Measurements from ENCODE around the gene RECK.
"Not testable (repeated sequence)": the region's sequence is repeated elsewhere in the genome, so short reads cannot be mapped to it uniquely, and the experiment has no call there.

The RECK gene

DNA sequence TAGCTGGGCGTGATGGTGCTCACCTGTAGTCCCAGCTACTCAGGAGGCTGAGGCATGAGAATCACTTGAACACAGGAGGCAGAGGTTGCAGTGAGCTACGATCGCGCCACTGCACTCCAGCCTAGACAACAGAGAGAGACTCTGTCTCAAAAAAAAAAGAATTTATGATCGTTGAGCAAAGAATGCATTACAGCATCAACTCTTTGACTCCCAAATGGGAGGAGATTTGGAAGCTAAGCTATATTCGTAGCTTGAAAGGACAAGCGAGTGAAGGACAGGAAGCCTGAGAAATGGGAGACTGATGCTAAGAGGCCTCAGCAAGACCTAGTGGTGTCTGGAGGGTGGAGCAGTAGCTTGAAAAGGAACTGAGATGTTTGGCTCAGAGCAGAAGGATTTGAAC is 122.2 kb downstream of the RECK start:
- no peak for DNase-seq (ENCODE audit: low read depth)

DNA sequence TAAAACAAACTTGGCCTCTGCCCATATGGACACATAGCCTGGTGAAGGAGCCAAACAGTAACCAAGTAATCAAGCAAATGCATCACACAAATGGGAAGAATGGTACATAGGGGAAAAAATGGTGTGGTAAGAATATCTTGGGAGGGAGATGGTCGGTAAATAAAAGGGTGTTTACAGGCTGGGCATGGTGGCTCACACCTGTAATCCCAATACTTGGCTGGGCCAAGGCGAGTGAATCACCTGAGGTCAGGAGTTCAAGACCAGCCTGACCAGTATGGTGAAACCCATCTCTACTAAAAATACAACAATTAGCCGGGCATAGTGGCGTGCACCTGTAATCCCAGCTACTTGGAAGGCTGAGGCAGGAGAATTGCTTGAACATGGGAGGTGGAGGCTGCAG is 122.8 kb downstream of the RECK start:
- DNase-seq (ENCODE audit: low read depth) = not testable (repeated sequence)

DNA sequence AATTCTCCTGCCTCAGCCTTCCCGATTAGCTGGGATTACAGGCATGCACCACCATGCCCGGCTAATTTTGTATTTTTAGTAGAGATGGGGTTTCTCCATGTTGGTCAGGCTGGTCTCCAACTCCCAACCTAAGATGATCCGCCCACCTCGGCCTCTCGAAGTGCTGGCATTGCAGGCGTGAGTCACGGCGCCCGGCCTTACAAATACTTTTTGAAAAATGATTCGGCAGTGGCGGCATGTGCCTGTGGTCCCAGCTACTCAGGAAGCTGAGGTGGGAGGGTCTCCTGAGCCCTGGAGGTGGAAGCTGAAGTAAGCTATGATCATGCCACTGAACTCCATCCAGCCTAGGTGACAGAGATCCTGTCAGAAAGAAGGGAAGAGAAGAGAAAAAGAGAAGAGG is 123.4 kb downstream of the RECK start:
- DNase-seq (ENCODE audit: low read depth) = not testable (repeated sequence)

DNA sequence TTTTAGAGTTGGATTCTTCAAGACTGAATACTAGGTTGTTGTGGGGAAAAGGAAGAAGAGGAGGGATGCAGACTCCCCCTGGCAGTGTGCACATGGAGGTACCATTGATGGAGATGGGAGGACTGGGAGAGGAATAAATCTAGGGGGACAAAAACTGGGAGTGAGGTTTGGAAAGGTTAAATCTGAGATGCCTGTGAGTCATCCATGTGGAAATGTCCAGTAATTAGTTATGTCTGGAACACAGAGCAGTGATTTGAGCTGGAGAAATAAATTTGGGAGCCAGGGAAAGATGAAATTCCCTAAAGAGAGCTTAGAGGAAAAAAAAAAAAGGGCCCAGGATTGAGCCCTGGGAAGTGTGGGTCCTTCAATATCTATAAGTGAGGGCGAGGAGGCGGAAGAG is 124.5 kb downstream of the RECK start:
- DNase-seq (ENCODE audit: low read depth) = no peak

DNA sequence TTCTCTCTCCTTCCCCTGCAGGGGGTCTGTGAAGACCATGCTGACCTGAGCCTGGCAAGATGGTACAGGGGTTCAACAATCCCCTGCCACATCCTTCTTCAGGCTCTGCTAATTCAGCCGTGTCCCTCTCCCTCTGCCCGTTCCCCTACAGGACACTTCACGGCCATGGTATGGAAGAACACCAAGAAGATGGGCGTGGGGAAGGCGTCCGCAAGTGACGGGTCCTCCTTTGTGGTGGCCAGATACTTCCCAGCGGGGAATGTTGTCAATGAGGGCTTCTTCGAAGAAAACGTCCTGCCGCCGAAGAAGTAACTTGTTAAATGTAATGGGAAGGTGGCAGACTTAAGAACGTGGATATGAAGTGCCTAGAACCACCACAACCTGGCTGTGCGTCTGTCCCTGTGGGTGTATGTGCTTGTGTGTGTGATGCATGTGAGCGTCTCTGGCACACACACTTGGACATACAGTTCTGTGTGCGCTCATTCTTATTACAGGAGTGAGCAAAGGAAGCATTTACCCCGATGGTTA is 125.6 kb downstream of the RECK start:
- no peak for DNase-seq (ENCODE audit: low read depth)

DNA sequence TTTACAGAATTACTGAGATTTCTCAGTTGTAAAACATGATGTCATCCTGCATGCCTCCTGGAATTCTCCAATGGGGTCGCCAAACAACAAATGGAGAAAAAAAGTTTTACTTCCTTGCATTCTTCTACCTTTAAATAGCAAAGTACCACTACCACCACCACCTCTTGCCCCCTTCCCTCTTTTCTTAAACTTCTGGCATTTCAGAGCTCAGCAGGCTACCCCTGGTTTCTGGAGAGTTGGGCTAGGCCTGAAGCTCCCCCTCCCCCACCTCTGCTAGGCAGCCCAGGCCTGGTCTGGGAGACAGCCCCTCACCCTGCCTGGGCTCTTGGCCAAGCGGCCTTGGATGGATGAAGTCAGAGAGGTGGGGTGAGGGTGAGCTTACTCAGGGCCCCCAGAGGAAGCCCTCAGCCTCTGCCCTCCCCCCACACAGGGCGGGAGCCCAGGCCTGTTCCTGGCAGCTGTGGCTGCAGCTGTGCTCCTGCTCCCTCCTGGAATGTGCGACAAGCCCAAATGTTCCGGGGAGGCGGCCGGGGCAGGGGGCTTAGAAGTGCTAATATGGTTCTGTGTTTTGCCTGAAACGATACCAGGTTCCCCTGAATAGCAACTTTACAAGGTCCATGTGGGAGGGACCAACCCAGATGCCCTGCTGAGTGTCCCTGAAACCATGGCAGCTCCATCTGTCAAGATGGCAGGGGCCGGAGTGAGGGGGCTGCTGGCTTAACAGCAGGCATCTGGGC is 126.5 kb downstream of the RECK start:
- peak; percentile 72 for DNase-seq (ENCODE audit: low read depth)

DNA sequence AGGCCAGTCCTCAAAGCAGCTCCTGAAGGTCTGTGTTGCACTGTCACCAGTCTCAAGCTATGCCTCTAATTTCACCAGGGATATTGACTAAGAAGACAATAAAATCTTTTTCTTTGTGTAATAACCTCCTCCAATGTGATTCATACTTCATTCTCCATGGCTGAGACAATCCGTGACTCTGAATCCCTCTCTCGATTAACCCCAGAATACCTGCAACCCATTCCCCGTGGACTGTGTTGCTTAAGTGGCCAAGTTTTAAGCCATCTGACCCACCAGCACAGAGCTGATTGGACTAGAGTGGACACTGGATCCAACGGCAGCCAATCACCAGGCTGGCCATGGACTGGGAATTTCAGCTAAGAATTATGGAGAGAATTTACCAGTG is 127.1 kb downstream of the RECK start:
- DNase-seq (ENCODE audit: low read depth) = peak; percentile 61

DNA sequence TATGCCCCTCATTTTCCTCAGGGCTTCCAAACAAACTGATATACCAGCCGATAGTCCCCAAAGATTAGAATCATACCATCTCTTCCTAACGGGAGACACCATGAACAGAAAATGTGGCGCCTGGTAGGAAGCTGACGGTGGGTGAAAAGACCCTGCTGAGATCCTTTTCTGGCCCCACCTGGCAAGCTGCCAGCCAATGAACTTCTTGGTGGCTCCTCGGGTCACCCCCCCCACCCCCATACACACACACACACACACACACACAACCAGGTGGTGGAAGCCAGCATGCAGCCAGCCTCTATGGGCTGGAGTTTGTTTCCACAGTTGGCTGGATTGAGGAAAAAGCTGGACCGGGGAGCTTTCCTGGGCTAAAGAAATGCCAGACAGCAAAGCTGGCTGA is 127.7 kb downstream of the RECK start:
- no peak for DNase-seq (ENCODE audit: low read depth)

DNA sequence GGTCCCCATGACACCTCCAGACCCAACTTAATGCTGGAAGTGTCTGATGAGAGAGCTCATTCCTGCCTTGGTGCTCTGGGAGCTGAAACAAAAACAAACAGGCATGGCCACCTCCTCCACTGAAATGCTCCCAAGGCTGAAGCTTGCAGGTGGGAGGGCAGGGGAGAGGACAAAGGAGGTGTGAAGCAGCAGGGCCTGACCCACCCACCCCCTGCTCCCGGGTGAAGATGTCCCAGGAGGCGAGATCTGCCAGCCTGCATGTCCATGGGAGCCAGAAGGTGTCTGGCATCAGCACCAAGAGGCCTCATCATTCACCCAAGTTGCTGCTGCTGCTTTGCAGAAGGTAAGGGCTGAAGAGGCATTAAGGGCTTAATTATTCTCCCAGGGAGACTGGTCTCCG is 128.3 kb downstream of the RECK start:
- no peak for DNase-seq (ENCODE audit: low read depth)

DNA sequence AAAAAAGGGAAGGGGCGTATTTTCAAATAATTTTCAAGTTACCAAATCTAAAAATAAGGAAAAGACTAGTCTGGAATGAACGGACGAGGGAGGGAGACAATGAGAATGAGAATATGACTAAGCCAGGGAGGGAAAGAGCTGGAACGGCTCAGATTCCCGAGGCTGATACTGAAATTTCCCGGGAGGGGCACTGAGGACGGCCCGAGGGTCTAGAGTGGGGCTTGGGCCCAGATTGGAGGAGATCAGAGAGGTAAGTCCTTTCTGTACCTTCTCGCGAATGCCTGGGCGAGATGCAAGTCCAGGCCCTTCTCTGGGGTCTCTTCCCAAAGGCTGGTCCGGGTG is 129.1 kb downstream of the RECK start:
- no peak for DNase-seq (ENCODE audit: low read depth)

DNA sequence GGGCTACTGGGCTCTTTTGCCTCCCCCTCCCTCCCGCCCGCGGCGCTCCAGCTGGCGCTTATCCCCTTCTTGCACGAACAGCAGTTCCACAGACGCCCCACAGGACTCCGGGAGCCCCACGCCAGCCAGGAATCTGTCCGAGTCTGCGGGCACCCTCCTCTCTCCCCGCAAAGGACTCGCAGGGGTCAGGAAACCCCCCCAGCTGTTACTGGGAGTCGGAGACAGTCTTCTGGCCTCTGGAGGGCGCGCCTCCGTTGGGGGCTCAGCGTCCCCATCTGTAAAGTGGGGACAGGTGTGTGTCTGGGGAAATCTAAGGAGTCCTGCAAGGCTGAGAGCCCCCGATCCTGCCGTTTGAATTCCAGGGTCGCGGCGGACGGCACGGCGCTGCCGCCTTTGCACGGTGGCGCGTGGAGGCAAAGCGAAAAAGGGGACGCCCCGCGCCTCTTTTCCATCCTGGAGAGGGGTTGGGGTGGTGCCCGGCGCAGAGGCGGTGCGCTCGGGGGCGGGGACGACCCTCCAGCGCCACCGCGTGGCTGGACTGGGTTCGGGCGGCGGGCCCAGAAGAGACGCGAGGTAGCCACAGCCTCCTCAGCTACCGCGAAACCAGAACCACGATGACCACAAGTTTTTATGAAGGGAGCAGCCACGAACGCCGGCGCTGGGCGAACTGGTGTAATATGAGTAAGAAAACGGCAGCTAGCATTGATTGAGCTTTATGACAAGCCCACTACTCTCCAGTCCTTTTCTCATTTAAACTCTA is 129.6 kb downstream of the RECK start:
- peak; percentile 88 for DNase-seq (ENCODE audit: low read depth)

DNA sequence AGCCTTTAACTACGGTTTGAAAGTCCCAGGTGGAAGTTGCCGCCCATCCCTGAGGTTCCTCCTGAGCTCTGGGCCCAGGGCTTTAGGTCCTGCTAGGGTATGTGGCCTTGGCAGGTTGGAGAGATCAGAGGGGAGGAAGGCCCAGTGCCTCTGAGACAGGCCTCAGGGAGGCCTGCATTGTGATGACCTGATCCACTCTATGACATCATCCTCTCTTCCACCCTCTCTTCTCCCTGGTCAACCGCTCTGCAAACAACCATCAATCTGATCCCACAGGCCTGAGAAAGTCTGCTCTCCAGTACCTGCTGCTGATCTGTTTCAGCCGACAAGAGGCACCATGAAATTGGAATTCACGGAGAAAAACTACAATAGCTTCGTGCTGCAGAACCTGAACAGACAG is 132.5 kb downstream of the RECK start, which contains the start of gene CCIN:
Gene CCIN, plus strand, starts transcription at position 223 of the 400 bp plus-strand sequence. Its CDS starts 115 bp downstream, at position 338.
- no peak for DNase-seq (ENCODE audit: low read depth)

DNA sequence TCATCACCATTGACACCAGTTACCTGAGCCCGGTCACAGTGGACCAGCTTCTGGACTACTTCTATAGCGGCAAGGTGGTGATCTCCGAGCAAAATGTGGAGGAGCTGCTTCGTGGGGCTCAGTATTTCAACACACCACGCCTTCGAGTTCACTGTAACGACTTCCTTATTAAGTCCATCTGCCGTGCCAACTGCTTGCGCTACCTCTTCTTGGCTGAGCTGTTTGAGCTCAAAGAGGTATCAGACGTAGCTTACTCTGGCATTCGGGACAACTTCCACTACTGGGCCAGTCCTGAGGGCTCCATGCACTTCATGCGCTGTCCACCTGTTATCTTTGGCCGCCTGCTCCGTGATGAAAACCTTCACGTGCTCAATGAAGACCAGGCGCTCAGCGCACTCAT is 133.0 kb downstream of the RECK start:
- DNase-seq (ENCODE audit: low read depth) = no peak

DNA sequence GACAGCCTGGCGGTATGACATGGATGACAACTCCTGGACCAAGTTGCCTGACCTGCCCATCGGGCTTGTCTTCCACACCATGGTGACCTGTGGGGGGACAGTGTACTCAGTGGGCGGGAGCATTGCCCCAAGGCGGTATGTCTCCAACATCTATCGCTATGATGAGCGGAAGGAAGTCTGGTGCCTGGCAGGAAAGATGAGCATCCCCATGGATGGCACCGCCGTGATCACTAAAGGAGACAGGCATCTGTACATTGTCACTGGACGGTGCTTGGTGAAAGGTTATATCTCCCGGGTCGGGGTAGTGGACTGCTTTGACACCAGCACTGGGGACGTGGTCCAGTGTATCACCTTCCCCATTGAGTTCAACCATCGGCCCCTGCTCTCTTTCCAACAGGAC is 133.8 kb downstream of the RECK start:
- no peak for DNase-seq (ENCODE audit: low read depth)

DNA sequence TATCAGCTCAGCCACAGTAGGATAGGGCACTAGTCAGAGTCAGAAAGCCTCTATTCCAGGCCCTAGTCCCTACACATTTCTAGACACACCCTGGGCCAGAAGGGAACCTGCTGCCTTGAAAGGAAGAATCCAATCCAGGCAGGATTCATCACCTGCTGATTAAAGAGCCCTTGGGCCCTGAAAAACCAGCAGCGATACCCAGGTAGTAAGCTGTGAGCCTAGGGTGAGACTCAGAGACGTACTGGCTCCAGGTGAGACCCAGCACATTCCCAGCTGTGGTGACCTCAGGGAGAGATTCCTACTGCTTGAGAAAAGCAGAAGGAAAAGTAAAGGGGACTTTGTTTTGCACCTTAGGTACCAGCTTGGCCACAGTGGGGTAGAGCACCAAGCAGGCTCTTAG is 137.1 kb downstream of the RECK start:
- DNase-seq (ENCODE audit: low read depth) = no peak

Data from iris pigment epithelial cell (primary cell).